GM19372 (cell line): ENCODE data around the gene CTSL.

Experiments used
- ATAC-seq: cut with Tn5 transposase; IDR thresholded peaks from one replicate; pipeline ENCODE4 v1.9.1; 2021; ENCODE audit warnings: mild to moderate bottlenecking, low read depth, moderate library complexity; ENCODE audit not compliant: unreplicated experiment

CTSL gene

DNA sequence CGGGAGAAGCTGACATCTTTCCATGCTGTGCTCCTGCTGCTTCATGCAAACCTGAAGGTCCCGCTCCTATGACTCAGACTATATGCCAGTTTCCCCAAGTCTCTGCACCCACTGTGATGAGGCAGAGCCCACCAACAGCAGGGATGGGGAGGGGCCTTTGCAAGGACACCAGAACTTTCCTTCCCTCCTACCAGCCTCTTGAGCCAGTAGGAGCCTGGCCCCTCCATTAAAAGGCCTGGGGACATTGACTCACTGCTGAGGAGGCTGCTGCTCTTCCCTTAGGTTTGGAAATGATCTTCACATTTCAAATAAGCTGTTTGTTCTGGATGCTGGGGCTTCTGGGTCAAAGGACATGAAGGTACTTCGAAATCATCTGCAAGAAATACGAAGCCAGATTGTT lies 26.1 kb upstream of the CTSL start:
- ATAC-seq = no peak

DNA sequence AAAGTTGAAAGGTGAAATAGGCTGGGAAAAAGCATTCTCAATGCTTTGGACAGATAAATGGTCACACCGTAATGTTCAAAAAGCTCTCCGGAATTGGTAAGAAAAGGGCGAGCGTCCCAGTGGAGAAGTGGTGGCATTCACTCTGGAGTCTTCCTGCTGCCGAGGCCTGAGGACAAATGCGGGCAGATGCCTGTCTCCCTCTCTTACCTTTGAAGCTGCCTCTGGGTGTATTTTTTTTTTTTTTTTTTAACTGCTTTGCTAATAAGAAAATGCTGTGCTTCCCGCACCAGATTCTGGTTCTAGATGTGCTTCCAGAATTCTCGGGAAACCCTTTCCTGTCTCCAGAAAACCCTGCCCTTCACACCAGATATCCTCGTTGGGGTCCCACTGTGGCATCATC lies 24.4 kb upstream of the CTSL start:
- ATAC-seq = no peak

DNA sequence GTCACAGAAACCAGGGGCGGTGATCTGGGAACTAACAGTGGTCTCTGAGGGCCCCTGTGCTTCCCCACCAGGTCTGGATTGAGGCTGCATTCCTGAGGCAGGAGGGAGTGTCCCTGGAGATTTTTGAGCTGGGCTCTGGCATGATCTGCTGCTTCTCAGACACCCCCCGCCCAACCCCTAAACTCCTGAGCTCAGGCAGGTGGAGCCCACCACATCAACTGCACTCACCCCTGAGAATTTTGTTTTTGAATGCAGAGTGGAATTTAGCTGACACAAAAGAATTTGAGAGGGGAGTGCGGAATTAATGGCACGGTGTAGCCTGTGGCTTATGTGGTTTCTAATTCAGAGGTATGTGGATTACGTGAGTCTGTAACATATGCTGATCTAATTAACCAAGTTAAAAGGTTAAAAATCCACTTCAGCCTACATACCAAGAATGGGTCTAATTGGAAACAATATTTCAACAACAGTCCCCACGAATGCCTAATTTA lies 23.9 kb upstream of the CTSL start:
- no peak for ATAC-seq

DNA sequence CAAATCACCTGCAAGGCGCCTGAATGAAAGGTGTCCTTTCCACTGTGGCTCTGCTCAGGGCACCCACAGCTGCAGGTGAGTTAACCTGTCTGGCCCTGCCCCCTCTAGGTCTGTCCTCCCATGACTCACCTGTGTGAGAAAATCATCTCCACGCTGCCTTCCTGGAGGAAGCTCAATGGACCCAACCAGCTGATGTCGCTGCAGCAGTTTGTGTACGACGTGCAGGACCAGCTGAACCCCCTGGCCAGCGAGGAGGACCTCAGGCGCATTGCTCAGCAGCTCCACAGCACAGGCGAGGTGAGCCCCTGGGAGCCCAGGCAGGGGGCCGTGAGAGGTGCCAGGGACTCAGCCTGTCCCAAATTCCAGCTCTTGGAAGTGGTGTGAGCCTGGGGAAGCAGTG lies 23.0 kb upstream of the CTSL start:
- no peak for ATAC-seq

DNA sequence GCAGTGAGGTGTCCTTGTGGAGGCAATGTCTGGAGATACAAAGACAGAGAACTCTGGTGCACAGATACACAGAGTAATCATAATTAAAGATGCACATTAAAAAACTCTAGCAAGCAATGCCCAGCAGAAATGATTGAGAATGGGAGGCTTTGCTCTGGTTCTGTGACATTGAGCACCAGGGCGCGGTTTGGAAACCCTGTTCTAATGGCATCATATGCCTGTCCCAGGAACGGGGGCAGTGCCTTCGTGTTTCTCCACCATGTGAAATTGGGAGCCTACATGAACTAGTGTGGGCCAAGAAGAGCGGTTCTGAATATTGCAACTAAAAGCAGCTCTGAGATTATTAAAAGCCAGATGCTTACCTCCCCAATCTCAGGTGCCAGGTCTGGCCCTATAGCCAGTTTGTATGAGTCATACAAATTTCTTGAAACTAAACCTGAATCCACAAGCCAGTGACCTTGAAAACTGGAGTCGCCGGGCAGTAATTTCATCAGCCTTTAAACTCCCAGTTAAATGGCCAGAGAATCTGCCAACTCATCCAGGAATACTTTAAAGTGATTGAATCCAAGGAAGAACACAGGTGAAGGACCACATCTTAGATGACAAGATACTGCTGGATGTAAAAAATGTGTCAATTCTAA lies 22.2 kb upstream of the CTSL start:
- ATAC-seq = no peak

DNA sequence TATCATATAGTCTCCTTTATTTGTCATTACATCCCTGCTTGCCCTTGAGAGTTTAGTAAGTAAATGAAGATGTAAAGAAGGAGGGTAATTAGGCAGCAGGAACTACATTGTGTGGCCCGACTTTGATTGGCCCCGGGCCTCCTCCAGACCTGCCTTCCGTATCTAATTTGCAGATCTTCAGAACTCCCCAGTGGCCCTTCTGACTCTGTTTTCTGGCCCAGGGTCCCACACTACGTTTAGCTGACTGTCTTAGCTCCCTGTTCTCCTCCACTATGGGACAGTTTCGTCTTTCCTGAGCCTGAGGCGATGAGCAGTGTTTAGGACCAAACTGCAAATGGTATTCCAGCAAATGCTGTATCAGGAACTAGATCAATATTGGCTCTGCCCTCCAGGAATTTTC lies 21.6 kb upstream of the CTSL start:
- ATAC-seq = no peak

DNA sequence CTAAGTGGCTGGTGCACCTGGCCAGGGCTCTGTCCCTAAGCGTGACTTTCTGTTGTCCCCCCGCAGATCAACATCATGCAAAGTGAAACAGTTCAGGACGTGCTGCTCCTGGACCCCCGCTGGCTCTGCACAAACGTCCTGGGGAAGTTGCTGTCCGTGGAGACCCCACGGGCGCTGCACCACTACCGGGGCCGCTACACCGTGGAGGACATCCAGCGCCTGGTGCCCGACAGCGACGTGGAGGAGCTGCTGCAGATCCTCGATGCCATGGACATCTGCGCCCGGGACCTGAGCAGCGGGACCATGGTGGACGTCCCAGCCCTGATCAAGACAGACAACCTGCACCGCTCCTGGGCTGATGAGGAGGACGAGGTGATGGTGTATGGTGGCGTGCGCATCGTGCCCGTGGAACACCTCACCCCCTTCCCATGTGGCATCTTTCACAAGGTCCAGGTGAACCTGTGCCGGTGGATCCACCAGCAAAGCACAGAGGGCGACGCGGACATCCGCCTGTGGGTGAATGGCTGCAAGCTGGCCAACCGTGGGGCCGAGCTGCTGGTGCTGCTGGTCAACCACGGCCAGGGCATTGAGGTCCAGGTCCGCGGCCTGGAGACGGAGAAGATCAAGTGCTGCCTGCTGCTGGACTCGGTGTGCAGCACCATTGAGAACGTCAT lies 19.7 kb upstream of the CTSL start:
- ATAC-seq = no peak

DNA sequence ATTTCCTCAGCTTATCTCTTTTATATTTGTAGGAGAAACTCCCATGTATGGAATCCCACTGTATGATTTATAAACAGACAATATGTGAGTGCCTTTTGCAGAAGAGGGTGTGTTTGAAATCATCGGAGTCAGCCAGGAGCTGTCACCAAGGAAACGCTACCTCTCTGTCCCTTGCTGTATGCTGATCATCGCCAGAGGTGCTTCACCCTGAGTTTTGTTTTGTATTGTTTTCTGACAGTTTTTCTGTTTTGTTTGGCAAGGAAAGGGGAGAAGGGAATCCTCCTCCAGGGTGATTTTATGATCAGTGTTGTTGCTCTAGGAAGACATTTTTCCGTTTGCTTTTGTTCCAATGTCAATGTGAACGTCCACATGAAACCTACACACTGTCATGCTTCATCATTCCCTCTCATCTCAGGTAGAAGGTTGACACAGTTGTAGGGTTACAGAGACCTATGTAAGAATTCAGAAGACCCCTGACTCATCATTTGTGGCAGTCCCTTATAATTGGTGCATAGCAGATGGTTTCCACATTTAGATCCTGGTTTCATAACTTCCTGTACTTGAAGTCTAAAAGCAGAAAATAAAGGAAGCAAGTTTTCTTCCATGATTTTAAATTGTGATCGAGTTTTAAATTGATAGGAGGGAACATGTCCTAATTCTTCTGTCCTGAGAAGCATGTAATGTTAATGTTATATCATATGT lies 18.0 kb upstream of the CTSL start:
- ATAC-seq = no peak

DNA sequence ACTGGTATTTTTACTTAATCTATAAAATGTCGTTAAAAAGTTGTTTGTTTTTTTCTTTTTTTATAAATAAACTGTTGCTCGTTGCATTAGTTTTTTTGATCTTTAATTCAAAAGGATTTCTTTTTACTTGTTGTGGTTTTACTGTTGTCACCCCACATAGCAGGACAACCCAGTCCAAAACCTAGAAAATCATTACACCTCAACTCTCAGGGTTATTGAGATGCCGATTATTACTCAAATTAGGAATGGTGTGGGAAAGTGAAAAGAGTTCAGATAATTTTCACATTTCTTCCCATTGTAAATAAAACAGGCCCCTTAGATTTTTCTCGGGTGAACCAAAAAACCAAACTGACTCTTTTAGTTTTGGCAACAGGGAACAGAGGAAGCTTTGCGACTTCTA lies 17.4 kb upstream of the CTSL start:
- ATAC-seq = no peak

DNA sequence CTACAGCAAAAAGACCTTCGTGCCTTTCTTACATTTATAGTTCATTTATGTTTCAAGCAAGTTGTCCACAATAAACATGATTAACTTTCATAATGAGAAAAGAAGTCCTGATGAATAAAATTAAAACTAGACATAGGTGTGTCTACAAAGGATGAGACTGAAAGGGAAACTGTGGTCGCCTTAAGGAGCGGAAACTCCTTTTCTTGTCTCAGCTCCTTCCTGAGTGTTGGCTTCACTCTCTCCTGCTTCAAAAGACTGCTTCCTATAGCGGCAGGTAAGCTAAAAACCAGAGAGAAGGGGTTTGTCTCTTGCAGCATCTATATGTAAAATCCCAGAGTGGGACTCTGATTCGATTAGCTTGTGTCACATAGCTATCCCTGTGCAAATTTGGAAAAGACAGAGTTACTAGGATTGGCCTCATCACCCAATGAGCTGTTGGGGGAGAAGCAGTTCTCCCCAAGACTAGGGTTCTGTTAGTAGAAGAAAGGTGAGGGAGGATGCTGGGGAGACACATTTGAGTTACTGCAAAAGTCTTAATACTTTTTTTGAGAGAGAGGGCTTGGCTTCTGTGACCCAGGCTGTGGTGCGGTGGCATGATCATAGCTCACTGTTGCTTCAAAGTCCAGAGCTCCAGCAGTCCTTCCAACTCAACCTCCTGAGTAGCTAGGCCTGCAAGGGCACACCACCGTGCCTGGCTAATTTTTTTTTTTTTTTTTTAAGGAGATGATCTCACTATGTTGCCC lies 16.8 kb upstream of the CTSL start:
- no peak for ATAC-seq

DNA sequence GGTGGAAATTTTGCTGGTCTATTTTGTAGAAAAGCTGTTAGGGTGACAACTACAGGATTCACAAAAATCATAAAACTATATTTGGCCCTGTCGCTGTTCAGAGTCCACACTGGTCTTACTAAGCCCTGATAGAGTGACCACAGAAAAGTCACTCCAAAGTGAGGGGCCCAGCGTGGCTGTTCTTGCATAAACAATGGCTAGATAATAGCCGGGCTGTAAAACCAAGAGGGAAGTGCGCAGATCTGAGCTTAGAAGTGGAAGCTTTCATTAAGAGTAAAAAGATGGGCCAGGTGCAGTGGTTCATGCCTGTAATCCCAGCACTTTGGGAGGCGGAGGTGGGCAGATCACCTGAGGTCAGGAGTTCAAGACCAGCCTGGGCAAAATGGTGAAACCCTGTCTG lies 15.5 kb upstream of the CTSL start:
- ATAC-seq = no peak

DNA sequence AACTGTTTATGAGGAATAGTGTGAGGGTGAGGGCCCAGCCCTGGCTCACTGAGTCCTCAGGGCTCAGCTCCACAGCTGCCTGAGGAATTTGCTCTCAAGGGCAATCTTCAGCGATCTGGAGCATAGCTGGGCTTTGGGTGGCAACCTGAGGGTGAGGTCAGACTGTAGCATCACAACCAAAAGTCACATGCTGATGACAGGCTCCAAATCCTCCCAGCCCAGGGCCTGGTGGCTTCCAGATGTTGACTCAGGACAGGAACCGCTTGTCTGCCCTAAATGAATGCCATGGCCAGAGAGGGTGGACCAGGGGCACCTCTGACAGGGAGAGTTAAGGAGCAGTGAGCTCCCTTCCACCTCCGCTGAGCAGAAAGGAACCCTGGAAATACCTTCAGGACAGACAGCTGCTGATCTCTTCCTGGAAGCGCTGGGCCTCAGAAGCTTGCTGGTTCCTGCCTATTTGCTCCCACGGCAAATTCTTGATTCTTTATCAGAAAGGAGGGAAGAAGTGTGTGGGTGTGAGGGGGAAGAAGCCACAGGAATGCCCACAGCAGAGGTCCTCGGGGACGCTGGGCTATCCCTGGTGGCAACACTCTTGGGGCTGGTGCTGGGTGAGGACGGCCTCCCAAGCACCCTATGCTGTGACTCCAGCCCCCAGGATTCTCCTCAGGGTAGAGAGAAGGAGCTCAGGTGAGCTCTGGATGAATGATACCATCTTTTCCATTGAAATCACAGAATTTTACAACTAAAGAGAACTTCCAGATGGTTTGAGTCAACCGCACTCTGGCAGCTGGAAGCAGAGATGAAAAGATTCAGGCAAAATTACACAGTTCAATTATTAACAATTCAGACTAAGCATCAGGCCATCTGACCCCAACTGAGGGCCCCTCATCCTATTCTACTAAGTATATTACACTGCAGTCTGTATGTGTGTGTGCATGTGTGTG lies 13.8 kb upstream of the CTSL start:
- no peak for ATAC-seq

DNA sequence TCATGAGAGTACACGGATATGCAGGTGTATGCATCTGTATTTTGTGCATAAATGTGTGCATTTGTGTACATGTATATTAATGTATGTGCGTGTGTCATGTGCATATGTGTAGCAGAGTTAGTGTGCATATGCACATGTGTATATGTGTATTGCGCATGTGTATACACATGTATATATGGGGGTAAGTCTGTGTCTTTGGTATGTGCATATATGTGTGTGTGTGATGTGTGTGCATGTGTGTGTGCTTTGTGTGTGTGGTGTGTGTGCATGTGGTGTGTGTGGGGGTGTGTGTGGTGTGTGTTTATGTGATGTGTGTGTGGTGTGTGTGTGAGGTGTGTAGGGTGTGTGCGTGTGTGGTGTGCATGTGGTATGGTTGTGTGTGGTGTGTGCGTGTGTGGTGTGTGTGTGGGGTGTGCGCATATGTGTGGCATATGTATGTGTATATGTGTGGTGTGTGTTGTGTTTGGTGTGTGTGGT lies 13.1 kb upstream of the CTSL start:
- ATAC-seq = no peak

DNA sequence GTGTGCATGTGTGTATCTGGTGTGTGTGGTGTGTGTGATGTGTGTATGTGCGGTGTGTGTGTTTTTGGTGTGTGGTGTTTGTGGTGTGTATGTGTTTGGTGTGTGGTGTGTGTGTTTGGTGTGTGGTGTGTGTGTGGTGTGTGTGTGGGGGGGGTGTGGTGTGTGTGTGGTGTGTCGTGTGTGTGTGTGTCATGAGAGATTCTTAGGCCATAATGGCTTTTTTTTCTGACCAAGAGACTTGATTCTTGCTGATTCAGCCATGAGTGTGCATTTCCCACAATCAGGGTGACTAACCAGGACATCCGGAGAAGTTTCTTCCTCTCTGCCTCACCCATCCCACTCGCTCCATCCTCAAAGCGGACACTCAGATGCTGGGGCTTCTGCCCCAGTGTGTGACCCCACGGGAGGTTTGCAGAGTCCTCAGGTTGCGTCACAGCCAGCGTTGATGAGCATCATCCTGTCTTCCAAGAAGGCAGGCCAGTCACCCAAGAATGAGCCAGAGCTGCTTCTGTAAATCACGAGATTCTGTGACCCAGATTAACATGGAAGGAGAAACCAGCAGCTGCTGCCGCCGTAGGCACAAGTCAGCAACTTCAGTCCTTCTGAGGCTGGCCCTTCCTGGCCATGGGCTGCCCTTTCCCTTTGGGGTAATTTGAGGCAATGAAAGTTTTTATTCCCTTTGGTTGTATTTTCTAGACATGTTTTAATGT lies 12.5 kb upstream of the CTSL start:
- no peak for ATAC-seq

DNA sequence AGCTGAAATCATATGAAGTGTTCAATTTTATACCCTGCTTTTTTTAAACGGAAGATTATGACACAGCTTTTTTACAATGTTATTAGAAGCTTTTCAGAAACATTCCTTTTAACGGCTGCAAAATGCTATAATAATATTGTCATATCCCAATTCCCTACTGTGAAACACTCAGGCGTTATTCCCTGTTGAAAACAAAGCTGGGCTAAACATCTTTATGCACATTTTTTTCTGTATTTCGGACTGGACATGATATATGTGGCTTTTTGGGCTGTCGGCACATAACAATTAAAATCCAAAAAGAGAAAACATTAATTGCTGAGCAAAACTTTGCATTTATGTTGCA lies 12.0 kb upstream of the CTSL start:
- ATAC-seq = no peak

DNA sequence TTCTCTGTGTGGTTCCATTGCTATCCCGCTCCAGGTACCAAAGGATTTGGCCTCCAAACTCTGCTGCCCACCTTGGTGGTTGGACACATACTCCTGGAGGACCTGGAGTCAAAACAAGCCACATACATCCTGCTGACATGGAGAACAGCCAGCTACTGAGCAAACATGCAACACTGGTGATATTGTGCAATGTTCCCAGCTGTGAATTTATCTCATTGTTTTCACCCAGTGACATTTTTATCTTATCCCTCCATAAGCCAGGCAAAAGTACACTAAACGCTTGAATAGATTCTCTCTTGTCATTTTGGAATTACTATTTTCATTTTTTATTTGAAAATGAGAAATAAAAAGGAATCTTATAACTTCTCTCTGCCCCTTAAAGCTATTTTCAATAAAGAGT lies 11.1 kb upstream of the CTSL start:
- no peak for ATAC-seq

DNA sequence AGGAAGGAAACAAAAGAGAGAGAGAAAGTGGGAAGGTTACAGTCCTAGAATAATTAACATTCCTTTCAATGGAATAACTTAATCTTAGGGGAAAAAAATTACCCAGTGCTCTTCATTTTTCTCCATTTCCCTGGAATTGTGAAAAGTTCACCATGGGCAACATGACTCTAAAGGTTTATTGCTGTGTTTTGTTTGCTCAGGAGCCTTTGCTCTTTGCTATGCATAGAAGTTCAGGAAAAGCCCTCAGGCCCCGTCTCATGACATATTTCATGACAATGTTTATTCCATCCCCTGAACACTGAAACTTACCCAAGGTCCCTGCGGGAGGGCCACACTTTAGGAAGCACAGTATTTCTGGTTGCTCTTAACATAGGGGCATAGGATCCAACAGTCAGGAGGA lies 9.8 kb upstream of the CTSL start:
- ATAC-seq = no peak

DNA sequence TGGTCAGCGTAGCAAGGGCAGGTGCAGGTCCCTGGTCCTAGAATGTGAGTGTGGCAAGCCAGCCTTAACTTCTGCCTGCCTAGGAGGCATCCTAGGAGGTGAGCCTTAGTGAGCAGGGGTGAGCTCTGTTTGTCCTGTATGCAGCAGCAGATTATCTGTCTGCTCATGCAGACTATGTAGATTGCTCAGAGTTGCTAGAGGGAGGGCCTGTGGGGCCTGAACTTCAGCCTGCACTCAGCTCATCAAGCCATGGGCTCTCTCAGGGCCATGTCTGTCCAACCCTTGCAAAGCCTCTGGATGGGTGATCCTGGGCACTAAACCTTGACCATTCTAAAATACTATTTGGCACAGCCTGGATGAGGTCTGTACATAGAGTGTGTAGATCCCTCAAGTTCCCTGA lies 8.5 kb upstream of the CTSL start:
- no peak for ATAC-seq

DNA sequence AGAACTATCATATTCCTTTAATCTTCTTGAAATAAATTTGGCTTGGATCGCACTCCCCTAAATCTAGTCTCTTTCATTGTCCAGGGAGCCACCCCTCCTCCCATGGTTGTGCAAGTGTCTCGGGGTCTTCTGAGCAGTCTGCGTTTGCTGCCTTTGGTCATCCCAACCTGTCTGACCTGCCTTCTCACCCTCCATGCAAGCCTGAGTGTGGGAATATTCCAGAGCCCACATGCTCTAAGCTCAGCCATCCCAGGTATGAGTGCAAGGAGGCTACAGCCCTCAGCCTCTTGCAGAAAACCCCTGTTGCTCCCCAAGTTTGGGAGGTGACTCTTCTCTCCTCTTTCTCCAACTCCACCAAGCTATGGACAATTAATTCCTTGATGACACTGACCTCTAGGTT lies 7.7 kb upstream of the CTSL start:
- no peak for ATAC-seq
